H54 (cell line): ENCODE data around the gene SULT1C4.

Experiments used
- DNase-seq: peaks from one replicate; pipeline ENCODE4 v3.0.0; 2011; ENCODE audit warnings: low spot score, mixed read lengths; ENCODE audit not compliant: insufficient read length
- FAIRE-seq: peaks from 3 replicates; lab custom pipeline; 2011; peaks lifted over from hg19 to GRCh38; lab: Jason Lieb, UNC
- POLR2A ChIP-seq: IDR thresholded peaks from 2 replicates; pipeline ENCODE4 v1.6.1; 2011; ENCODE audit warnings: low read depth, mild to moderate bottlenecking, low read length

SULT1C4 gene

DNA sequence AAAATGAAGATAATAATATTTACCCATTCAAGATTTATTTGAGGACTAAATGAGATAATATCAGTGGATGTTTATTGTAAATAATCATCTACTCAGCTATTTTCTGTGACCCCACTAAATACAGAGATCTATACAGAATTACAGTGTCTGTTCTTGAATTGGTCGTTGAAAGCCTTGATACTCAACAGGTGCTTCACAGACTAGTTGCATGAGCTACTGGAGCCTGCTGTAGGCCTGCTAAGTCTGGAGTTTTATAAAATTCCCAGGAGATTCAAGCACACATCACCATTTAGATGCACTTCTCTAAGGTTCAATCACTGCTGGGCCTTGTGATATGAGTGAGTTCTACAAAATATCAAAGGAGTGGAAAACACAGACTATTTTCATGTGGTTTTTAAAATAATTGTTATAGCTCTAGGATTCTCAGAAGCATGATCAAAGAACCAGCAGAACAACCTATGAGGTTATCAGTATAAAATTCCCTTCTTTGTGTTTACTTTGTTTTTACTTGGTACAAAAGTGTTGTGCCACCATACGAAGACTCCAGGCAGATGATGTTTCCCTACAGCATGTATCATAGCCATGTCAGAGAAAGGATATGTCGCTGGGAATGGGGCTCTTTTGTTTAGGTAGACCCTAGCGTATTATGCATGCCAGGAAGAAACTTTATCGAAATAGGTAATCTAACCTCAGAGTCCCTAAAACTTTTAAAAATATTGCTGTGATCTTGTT, 7.1 kb downstream of the SULT1C4 start:
- no peak for FAIRE-seq
- DNase-seq: no peak
- TF ChIP-seq POLR2A: no peak

DNA sequence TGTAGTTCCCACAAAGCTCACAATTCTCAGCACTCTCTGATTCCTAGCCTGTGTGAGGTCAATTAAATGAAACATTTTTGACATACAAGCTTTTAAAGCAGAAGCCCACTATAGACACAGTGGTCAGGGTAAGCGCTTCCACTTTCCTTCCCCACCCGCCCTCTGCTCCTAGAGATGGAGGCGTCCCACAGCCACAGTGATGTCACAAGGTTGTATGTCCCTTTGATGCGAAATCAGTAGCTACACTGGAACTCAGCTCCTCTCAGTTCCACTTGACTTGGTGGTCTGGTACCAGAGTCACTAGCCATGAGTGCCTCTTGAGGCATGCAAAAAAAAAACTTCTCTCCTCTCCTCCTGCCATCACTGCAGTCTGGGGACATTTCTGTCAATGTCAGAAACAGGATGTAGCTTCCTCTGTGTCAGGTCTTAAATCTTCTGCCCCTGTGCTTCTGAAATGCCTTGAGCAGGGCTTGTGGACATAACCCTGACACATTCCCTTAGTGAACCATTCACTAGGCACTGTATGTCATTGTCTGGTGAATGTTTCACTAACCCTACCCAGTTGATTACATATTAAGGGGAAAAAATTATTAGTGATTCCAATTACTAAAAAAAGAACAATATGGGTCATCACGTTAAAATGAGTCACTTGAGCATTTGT, 7.8 kb downstream of the SULT1C4 start:
- no peak for DNase-seq

GRCh38 chr2:108388045-108388444, 10.3 kb downstream of the SULT1C4 start:
- DNase-seq: no peak
- FAIRE-seq: no peak
- TF ChIP-seq POLR2A: no peak

More for the DNA sequence above, 7.8 kb downstream of the SULT1C4 start:
- TF ChIP-seq POLR2A: no peak
- FAIRE-seq: no peak

DNA sequence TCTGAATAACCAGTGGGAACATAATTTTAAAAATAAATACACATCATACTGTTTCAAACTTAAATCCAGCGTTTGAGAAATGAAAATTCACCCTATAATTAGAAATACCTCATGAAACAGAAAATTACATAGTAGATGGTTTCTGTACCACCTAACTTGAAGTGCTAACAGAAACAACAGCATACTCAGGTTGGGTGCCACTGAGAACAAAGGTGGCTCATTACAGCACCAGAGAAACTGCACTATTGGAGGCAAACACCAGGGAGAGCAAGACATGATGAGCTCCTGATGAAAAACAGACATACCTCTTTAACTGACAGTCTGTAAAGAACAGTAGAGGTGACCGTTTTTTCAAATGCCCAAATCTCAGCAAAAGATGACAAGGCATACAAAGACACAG, 12.6 kb downstream of the SULT1C4 start:
- FAIRE-seq (no peak), DNase-seq (no peak)
- no peak for TF ChIP-seq POLR2A

GRCh38 chr2:108392029-108392428, 14.3 kb downstream of the SULT1C4 start:
- DNase-seq (no peak), FAIRE-seq (no peak)
- TF ChIP-seq POLR2A: no peak

- no peak for FAIRE-seq
- no peak for DNase-seq
- TF ChIP-seq POLR2A: no peak
Observed at GRCh38 chr2:108393197-108393596, 15.4 kb downstream of the SULT1C4 start.

GRCh38 chr2:108395155-108395554, 17.4 kb downstream of the SULT1C4 start:
- DNase-seq (no peak), FAIRE-seq (no peak)
- TF ChIP-seq POLR2A: no peak

DNA sequence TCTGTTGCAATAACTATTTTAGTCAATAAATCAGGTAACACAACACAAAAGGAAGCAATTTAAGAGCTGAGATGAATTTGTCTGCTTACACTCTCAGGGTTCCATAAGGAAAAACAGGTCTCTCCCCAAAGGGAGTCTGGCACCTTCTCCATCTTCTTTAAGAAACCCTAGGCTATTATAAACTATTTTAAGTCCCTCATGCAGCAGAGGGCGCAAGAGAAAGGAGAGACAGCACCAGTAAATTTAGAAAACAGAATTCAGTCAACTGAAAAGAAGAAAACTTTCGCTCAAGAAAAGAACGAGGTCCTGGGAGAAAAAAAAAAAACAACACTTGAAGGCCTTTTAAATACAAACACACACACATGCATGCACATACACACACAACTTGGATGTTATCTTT, 19.1 kb downstream of the SULT1C4 start:
- DNase-seq (no peak), FAIRE-seq (no peak)
- no peak for TF ChIP-seq POLR2A

DNA sequence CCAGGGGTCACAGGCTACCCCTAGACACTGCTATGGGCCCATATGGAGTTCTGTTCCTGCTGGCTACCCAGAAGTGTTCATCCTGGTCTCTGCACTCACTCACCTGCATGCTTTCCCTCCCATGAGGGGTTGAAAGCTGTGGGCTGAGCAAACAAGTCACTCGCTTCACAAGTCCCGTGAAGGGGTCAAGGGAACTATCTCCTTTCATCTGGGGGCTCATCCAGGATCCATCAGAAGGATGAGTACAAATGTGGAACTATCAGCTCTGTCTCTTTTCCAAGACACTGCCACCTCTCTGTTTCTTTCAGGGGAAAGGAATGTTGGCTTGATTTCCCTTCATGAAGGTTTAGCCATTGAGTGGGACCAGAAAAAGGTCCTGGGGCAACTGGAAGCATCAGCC, 21.7 kb downstream of the SULT1C4 start:
- no peak for FAIRE-seq
- TF ChIP-seq POLR2A: no peak

GRCh38 chr2:108401800-108402199, 24.0 kb downstream of the SULT1C4 start:
- DNase-seq: no peak
- no peak for FAIRE-seq
- no peak for TF ChIP-seq POLR2A

More for the DNA sequence above, 21.7 kb downstream of the SULT1C4 start:
- no peak for DNase-seq

DNA sequence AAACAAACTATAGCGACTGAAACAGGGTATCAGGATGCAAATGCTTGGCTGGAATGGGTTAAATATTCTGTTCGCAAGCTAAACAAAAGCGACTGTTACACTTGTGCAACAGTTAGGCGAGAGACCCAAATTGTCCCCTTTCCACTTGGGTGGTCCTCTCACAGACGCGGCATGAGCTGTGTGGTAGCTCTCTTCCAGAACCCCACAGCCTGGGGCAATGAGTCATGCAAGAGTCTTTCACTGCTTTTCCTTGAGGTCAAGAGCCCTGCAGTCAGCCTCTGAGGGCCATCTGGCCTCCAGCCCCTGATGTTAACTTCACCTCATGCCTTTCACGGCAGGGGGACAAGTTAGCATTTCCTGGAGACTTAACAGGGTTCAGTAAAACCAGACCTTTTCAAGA, 25.7 kb downstream of the SULT1C4 start:
- no peak for TF ChIP-seq POLR2A
- FAIRE-seq: peak; percentile 53
- no peak for DNase-seq

DNA sequence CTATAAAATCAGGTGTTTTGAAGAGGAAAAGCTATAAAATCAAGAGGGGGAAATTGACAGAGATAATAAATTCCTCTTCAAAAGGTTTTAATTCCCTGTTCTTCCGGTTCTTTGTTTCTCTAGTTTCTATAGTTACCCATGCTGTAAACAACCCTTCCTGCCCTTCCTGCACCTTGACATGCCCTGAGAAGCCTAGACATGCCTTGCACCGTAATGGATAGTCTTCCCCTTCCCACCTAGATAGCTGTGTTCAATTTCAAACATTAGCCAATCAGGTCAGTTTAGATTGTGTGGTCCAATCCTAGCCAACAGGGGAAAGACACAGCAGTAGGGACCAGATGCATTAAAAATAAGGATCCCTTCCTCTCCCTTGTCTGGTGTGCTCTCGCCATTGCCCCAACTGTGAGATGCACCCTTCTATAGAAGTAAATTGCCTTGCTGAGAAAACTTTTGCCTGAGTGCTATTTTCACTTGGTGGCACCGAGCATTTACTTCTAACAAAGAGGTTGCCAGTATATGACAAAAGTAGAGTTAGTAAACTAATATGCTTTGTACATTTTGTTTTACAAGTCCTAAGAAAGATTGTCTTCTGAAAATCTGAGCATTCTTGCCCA, 27.1 kb downstream of the SULT1C4 start:
- no peak for TF ChIP-seq POLR2A
- DNase-seq (no peak), FAIRE-seq (no peak)

DNA sequence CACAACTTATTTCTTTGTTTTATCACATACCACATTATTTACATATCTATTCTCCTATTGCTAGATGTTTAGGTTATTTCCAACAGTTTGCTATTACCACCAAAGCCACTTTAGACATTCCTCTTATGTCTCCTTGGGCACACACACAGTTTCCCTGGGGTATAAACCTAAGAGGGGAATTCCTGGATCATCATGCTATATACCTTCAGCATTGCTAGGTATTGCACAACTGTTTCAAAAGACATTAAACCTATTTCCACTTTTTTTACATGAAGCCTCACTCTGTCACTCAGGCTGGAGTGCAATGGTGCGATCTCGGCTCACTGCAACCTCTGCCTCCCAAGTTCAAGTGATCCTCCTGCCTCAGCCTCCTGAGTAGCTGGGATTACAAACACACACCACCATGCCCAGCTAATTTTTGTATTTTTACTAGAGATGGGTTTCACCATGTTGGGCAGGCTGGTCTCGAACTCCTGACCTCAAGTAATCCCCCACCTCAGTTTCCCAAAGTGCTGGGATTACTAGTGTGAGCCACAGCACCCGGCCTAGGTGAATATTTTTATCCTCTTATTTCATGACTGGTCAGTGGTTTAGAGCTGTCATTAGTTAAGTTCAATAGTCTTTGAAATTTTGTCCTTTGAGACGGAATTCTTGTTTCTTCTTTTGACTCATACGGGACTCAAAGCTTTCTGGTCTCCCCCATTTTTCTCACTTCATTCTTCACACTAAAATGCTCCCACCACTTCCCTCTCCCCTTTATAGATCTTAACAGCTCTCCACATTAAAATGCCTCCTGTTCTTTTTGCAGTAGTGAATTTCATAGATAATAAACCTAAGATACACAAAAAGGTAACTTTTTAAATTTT, 30.3 kb downstream of the SULT1C4 start:
- FAIRE-seq: no peak
- no peak for TF ChIP-seq POLR2A
- no peak for DNase-seq
